Activated T-cell treated with anti-CD3 and anti-CD28 coated beads, Interleukin-2, amount 50 U/mL, for 1 hour (primary cell): ENCODE results near the gene TOM1L2.
A peak's percentile ranks its signal among the peaks of the same experiment; 100 is the strongest.

Source experiments
- DNase-seq: peaks from one replicate; pipeline ENCODE4 v3.0.0-alpha.2; 2020

Gene TOM1L2

DNA sequence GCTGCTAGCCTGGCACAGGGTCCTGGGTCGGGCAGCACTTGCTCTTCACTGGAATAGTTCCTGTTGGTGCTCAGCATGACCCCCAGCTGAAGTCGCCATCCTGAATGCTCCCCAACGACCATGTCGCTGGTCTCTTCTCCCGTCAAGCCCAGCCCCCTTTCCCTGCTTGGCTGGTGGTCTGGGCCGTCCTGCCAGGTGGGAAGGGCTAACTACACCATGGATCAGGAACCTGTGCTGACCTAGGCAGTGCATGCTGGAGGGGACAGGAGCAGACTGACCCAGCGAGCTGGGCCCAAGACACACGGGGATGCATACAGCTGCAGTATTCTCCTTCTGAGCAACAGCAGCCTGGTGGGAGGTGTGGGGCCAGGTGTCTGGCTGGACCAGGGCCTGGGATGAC is 126.2 kb downstream of the TOM1L2 start:
- DNase-seq: no peak

DNA sequence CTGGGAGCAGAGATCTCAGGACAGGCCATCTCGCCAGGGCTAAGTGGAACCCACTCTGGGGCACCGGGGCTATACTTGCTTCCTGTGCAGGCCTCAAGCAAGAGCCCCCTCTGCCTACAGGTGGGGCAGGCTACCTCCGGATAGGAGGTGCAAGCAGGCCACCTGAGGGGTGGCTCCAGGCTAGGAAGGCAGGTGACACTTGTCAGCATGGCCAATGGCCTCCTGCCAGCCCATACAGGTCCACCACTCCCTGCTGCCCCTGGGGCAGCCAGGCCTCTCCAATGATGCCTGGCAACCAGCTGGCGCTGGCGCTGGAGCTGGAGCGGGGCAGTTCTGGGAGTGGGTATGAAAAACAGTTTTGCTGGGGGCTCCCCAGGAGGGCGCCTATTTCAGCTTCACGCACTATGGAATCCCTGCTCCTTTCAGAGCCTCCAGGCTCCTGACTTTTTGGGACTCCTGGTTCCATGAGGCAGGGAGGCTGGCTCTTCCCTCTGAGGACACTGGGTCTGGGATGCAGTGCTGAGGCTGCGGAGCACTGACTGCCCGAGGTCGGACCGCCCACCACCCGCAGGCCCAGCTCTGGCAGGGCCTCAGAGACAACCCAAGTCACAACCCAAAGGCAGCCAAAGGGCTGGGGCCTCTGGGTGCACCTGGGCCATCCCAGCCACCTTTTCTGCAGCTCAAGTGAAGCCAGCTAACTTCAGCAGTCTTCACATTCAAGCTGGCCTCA is 127.0 kb downstream of the TOM1L2 start:
- no peak for DNase-seq

DNA sequence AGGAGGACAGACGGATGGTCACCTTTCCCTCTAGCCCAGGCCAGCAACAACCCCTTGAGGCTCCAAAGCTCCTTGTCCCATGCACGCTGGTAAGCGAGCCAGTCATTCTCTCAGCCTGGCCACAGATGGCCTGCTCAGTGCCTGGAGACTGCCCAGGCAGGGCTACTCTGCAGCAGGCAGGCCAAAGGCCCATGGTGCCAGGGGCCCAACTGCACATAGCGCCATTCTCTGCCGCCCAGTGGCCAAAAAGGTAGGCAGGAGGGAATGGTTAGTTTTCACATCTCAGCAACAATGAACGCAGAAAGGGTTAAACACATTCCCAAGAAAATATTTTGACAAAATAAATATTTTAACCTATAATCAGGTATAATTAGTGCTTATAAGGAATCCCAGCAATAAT is 127.7 kb downstream of the TOM1L2 start:
- no peak for DNase-seq

DNA sequence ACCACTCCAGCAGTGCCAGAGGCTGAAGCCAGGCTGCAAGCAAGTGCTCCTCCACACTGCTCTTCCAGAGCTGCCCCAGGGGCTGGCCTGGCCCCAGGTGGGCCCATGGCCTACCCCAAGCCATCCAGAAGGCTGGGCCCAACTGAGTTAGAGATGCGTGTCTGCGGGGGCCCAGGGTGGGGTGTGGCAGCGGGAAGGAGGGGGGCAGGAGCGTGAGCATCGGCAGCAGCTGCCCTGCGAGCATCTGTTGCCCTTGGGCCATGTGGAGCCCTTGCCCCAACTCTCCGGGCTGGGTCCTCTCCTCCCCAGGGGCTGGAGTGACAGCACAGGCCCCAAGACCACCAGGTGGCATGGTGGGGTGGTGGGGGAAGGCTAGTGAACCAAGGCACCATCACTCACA is 128.1 kb downstream of the TOM1L2 start:
- DNase-seq: no peak

DNA sequence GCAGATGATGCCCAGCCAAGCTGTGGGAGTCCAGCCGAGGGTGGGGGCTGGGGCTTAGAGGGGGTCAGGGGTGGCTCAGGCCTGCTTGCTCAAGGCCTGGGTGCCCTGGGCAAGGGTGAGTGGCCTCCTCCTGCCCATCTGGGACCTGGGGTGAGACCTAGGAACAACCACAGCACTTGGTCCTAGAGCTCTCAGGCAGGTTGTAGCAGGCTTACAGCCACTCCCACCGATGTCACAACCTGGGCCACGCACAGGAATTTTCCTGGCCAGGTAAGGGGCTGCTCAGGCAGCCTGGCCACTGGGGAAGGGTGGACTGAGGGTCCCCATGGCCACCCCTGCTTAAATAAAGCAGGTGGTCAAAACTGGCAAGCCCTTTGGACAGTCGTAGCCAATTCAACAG is 129.1 kb downstream of the TOM1L2 start:
- DNase-seq: no peak

DNA sequence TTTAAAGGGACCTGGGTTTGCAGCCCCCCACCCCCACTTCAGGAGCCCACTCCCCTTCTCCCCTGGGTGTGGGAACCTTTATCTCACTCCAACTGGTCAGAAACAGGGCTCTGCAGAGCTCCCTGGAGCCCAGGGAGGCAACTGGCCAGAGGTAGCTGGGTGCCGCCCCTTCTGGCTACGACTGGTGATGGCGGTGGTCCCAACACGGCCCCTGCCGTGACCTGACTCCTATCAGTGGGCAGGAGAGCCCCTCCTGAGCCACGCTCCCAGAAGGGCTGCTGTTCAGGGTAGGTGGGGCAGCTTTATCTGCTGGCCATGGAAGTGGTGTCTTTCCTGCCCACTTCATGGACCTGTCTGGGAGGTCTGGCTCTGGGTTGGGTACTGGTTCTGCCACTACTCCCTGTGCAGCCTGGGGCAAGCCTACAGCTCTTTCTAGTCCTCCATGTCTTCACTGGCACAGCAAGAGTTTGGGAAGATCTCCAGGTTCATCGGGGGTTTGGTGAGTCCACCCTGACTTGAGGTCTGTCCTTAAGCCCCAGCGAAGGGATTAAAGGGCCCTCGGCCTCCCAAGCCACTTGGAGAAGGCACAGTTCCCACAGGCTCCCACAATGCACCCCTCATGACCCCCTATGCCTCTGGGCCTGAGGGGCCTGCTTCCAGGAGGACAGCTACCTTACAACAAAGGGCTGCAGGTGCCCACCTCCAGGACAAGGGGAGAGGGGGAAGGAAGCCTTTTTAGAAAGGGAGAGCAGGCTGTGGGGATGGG is 129.9 kb downstream of the TOM1L2 start:
- no peak for DNase-seq

DNA sequence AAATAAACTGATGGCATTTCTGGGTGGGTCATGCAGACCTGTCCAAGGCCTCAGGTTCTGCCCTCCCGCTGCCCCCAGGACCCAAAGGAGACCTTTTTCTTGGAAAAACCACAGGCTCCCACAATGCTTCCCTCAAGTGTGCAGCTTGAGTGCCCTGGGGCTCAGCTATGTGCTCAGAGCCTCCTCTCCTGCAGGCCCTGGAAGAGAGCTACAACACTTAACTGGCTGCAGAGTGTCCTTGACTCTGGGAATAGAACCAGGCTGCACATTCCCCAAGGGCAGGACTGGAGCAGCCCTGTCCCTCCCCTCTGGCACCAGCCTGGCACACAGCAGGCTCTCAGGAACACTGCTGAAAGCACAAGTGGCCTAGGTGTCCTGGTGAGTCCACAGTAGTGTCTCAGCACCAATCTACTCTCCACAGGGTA is 130.6 kb downstream of the TOM1L2 start:
- DNase-seq: no peak

DNA sequence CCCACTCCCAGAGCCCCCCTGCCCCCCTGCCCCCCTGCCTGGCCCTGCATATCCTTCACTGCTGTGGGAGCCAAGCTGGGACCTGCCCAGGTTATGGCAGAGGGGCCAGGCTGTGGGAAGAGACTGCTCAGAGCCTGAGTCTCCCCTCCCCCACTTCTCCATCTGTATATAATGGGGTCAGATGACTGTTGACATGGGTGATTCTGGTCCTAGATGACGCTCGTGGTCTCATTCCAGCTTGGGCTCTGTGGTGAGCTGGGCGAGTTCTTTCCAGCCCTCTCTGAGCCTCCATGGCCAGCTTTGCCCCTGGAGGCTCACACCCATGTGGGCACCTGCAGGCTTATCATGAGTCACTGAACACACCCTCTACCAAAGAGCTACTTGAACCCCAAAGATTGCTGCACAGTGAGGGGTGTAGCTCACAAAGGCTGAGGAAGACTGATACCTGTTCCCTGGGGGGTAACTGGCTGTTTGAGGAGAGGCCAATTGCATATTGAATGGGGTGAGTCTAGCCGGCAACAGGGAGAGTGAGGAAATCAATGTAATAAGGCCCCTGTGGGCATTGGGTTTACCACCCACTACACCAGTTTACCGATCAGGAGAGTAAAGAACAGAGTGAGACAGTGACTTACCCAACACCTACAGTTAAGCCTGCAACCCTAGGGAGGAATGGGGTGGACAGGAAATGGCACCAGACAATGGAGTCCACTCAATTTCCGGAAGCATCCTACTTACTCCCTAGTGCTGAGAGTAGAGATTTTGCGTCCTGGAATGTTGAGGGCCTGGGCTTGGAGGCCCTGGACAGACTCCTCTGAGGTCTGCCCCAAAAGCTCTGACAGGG is 131.2 kb downstream of the TOM1L2 start:
- DNase-seq: peak; percentile 40

DNA sequence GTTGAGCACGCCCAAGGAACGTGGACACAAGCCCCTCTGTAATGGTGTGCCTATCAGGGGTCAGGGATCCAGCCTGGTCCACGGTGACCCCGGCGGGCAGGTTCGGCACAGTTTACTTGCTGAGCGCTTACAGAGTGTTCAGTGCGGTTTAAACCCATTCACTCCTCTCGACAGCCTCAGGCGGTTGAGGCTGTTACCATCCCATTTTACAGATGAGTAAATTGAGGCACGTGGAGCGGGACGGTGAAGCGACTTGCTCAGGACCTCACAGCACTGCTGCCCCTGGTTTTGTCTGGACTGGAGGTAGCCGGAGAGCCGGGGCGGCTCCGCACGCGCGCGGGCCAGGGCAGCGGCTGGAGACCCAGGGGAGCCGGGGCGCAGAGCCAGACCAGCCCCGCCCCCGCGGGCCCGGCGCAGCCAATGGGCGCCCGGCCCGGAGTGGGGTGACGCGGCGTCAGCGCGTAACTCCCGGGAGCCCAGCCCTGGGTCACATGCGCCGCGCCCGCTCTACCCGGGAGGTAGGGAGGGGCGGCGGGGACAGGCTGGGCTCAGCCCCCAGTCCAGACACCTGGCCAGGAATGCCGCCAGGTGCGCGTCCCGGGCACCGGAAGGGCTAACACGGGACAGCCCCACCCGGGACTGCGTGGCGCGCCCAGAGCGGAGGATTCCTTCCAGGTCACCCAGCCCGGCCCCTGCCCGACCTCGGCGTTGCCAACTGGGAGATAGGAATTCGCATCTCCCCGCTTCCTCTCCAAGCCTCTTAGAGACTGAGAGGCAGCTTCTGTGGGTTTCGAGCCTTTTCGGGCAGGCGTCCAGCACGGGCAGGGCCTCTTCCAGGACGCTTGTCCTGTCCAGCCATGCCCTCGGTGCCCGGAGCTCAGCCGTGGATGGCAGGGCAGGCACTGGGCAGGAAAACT is 132.2 kb downstream of the TOM1L2 start:
- DNase-seq: peak; percentile 87

DNA sequence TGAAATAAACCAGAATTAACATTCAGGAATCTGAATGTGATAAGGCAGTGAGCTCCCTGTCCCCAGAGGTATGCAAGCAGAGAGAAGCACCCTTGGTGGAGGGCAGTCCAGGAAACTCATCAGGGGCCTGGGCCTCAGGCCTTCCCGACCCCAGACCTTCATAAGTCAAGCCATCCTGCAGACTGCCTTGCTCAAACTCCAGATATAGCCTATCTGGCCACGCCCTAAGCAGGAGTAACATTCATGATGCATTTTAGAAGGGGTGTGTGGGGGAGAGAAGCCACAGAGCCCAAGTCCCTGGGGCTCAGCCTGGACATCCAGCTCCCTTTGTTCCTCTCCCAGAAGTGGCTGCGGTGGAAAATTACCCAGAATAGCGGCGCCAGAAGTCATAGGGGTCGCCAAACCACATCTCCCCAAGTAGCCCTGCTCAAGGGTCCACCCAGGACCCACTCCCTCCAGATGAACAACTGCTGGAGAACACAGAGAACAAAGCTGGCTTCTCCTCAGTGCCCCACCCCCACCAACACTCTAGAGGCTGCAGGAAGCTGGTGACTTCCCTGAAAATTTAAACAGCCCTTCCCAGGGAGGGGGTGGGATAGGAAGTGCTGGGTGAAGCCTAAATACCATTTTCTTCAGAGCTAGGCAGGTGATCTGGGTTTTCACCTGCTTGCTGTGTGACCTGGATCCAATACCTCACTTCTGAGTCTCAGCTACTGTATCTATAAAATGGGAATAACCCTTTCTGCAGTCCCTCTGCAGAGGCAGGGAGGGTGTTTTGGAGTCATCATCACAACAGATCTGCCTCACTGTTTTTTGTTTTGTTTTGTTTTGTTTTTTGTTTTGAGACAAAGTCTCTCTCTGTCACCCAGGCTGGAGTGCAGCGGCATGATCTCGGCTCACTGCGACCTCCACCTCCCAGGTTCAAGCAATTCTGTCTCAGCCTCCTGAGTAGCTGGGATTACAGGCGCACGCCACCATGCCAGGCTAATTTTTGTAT is 133.9 kb downstream of the TOM1L2 start:
- no peak for DNase-seq

DNA sequence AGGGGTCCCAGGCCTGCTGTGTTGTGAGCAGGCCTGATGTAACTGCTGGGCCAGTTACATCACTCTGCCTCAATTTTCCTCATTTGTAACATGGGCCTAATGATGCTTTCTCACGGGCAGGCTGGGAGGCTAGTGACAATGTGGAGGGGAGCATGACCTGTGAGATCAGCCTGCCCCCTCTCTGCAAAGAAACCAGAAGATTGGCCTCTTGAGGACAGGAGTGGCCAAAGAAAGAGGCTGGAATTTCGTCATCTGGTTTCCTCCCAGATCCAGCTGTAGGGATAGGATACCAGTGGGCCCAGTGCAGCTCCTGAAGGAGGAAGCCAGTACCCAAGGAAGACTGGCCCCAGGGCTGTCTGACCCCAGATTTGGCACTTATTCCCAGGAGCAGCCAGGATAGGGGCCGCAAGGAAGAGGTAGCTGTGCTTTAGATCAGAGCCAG is 134.8 kb downstream of the TOM1L2 start:
- no peak for DNase-seq

DNA sequence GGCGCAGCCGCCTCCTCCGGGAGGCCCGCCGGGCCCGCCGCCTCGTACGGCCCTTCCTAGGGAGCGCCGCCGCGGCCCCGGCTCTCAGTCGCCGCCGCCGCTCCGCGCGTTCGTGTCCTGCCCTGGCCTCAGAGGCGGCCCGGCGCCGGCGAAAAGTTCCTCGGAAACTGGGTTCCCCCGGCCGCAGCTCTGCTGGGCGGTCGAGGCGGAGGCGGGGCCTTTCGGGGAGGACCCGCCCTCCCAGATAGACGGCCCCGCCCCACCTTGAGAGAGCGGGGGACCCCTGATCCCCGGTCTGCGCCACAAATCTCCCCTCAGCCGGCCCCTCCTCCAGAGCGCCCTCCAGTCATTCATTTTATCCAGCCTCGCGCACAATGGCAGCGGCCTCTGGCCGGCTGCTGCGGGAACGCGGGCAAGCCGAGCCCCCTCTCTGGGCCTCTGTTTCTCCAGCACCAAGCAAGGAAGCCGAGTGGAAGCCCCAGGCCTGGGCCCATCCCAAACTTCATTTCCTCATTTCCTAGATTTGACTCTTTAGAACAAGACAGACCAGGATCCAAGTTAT is 135.3 kb downstream of the TOM1L2 start, which contains the start of gene SREBF1:
SREBF1 (minus strand) TSS at position 169 of the 562 bp plus-strand sequence. CDS start 169 bp downstream, outside the sequence.
- peak; percentile 74 for DNase-seq

DNA sequence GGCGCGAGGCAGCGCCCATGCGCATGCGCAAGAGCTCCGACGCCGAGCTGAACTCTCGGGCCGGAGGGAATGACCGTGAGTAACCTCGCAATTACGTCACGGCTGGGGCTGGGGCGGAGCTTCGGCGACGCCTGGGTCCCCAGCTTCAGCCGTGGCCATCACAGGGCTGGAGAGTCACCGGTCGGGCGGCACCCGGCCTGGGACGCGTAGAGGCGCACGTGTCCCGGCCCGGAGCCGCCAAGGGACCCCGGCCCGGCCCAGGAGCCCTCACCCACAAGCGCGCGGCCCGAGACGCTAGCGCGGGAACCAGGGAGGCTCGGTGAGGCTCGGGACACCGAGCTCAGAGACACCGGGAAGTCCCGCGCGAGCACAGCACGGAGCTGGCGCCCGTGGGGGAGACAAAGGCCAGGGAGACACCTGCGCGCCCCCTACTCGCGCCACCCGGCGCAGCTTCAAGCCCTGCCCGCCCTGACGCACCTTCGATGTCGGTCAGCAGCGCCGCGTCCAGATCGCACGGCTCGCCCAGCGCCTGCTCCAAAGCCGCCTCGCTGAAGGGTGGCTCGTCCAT is 135.9 kb downstream of the TOM1L2 start:
- DNase-seq: peak; percentile 99

DNA sequence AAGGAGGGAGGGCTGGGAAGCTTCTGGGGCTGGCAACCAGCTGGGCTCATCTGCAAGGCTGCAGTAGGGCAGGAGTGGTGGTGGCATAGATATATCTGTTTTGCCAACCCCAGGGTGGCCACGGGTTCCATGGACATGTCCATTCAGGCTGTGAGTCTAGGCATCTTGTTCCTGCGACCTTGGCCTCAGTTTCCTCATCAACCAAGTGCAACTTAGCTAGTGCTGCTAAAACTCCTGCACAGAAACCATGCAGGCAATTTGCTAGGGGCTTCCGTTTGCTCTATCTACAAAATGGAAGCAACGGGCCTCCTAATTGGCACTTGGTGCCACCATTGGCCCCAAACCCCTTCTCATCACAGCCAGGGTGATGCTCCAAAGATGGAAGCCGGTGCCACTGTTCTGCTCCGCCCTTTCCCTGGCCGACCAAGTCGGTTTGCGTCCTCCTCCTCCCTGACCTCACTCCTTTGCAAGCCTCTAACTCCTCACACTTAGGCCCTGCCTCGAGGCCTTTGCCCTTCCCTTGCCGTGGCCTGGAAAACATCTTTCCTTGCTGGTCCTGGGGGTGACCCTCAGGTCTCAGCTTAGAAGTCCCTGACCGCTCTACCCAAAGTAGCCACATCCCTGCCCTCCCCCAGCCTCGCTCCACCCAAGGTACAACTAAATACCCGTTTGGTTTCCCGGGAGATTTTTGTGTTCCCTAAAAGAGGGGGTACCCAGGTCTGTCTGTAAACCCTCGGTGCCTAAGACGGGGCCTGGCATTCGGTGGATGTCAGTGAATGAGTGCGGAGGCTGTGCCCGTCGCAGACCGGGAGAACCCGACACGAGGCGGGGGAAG is 136.6 kb downstream of the TOM1L2 start:
- DNase-seq: no peak

DNA sequence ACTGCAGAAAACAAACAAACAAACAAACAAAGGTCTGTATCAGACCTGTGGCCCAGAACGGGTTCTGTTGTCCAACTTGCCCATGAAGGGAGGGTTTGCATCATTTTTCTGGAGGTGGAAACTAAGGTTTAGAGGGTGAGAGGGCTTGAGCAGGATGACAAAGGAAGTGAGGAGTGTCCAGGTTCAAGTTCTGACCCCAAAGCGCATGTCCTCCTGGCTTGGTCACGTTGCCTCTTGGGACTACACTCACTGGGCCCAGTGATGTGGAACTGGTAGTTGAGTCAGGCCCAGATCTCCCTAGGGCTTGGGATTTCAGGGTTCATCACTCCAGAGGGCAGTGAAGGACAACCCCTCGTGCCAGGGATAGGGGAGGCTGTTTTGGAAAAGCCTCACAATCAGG is 137.2 kb downstream of the TOM1L2 start:
- DNase-seq: no peak

DNA sequence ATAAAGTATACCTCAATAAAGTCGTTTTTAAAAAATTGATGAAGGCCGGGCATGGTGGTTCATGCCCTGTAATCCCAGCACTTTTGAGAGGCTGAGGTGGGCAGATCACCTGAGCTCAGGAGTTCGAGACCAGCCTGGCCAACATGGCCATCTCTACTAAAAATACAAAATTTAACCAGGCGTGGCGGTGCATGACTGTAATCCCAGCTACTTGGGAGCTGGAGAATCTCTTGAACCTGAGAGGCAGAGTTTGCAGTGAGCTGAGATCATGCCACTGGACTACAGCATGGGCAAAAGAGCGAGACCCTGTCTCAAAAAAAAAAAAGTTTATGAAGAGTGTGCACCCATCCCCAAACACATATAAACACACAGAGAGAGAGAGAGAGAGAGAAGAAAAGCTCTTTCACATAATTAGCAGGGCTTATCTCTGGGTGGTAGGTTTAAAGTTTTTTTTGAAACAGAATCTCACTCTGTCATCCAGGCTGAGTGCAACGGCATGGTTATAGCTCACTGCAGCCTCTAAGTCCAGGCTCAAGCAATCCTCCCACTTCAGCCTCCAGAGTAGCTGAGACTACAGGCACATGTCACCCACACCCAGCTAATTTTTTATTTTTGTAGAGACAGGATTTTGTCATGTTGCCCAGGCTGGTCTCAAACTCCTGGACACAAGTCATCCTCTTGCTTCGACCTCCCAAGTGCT is 138.4 kb downstream of the TOM1L2 start:
- DNase-seq: no peak

DNA sequence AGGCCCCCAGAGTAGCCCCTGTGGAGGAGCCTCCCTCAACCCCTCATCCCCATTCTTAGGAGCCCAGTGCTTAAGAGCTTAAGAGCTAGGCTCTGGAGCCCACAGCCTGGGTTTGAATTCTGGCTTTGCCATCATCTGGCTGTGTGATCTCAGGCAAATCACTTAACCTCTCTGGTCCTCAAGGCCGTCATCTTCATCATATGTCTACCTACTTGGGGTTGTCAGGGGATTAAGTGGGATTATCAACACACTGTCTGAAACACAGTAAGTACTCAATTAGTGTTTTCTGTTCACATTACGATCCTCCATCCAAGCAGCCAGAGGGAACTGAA is 140.2 kb downstream of the TOM1L2 start:
- no peak for DNase-seq

DNA sequence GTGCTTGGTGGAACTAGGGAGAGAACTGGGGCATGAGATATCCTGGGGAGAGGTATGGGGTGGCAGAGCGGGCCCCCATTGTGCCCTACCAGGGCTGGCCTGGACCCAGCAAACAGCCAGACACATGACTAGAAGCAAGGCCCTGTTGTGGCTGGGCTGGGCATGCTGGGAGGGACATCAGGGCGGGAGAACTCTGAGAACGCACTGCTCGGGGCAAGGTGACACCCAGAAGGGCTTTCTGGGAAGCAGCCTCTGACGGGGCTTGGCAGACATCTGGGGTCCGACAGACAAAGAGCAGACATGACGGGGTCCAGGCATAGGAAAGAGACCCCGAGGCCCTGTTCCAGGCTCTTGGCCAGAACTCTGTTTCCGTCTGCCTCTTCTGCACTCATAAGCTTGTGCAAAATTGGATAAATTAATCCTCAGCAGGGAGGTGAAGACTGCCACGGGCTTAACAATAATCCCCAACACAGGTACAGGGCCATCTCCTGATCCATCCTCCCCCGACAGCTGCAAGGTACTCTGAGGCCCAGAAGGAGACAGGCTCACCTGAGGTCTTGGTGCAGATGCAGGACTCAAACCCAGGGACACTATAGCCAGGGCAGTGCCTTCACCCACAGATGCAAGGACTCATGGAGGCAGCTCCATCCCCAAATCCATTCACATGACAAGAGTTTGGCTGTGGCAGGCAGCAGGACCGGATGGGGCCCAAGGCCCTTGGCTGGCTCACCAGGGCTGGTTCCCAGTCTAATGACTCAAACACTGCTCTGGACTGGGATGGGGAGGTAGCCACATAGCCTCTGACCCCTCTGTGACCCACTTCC is 140.8 kb downstream of the TOM1L2 start:
- no peak for DNase-seq
